ENCODE measurements around the gene ZP1.

Gene ZP1

GRCh38 chr11:60913793-60914632 is 46.7 kb downstream of the ZP1 start, which contains the start of gene TMEM109:
Gene TMEM109, plus strand, starts transcription at chr11:60914158. Its CDS starts 5,536 bp downstream, at chr11:60919694.
- no peak for TF ChIP-seq CTCF (conservative IDR thresholded peaks at IDR 0.05; ENCODE audit: low read depth)

GRCh38 chr11:60914633-60915247 is 47.4 kb downstream of the ZP1 start:
- peak overlapping the region; percentile 89 for H3K27ac ChIP-seq
- peak; percentile 46 for DNase-seq (ENCODE audit: low spot score)
- no peak for TF ChIP-seq CTCF (conservative IDR thresholded peaks at IDR 0.05; ENCODE audit: low read depth)
- POLR2A ChIA-PET (ENCODE audit: low non-redundant PET), result interaction anchor here (0.7 to 0.9 kb wide), 2 partner anchors 9 to 124 kb away, joined by 3 to 4 read pairs; no protein-coding TSS in a partner anchor
- CTCF ChIA-PET, result interaction anchor here (0.6 to 1.6 kb wide), 4 partner anchors 27 to 216 kb away, joined by 3 to 5 read pairs (median 4); no protein-coding TSS in a partner anchor

More at GRCh38 chr11:60913793-60914632, 46.7 kb downstream of the ZP1 start, which contains the start of gene TMEM109:
- peak within 1 kb of the TSS; percentile 89 for H3K27ac ChIP-seq
- DNase-seq (ENCODE audit: low spot score), result peak; percentile 89
- ChIA-PET POLR2A (ENCODE audit: low non-redundant PET) (no interaction called here), CTCF (interaction anchor here (1.6 kb wide), 1 partner anchor 83 kb away, joined by 4 read pairs; no protein-coding TSS in a partner anchor)

- DNase-seq (ENCODE audit: low spot score), result peak; percentile 82
- ChIA-PET POLR2A (ENCODE audit: low non-redundant PET) (interaction anchor here (0.7 to 0.9 kb wide), 2 partner anchors 10 to 125 kb away, joined by 3 to 4 read pairs; no protein-coding TSS in a partner anchor), CTCF (interaction anchor here (0.5 to 1.6 kb wide), 6 partner anchors 16 to 216 kb away, joined by 3 to 5 read pairs (median 4); no protein-coding TSS in a partner anchor)
- peak overlapping the region; percentile 89 for H3K27ac ChIP-seq
- peak; percentile 61 for TF ChIP-seq CTCF (conservative IDR thresholded peaks at IDR 0.05; ENCODE audit: low read depth)
Measured at GRCh38 chr11:60915248-60915914, 48.0 kb downstream of the ZP1 start.

GRCh38 chr11:60916669-60917206 is 49.4 kb downstream of the ZP1 start:
- POLR2A ChIA-PET (ENCODE audit: low non-redundant PET), result no interaction called here
- TF ChIP-seq CTCF (conservative IDR thresholded peaks at IDR 0.05; ENCODE audit: low read depth), result no peak
- CTCF ChIA-PET, result interaction anchor here (0.6 to 1.4 kb wide), 2 partner anchors 17 to 86 kb away, joined by 3 to 4 read pairs; no protein-coding TSS in a partner anchor
- DNase-seq (ENCODE audit: low spot score), result no peak
- H3K27ac ChIP-seq, result peak overlapping the region; percentile 66

- no peak for DNase-seq (ENCODE audit: low spot score)
- POLR2A ChIA-PET (ENCODE audit: low non-redundant PET), result no interaction called here
- peak overlapping the region; percentile 66 for H3K27ac ChIP-seq
- CTCF ChIA-PET, result interaction anchor here (0.6 kb wide), 1 partner anchor 86 kb away, joined by 3 read pairs; no protein-coding TSS in a partner anchor
- TF ChIP-seq CTCF (conservative IDR thresholded peaks at IDR 0.05; ENCODE audit: low read depth), result no peak
Measured at GRCh38 chr11:60917267-60917666, 49.9 kb downstream of the ZP1 start.
